ENCODE results near the gene BNIP5. TPM values are rescaled to one million over a fixed set of nuclear protein-coding genes. Genes with fewer than 3 reads are reported as not detected.

The BNIP5 gene
- total RNA-seq, 1 experiment from 2014 or later = 0.94 TPM

DNA sequence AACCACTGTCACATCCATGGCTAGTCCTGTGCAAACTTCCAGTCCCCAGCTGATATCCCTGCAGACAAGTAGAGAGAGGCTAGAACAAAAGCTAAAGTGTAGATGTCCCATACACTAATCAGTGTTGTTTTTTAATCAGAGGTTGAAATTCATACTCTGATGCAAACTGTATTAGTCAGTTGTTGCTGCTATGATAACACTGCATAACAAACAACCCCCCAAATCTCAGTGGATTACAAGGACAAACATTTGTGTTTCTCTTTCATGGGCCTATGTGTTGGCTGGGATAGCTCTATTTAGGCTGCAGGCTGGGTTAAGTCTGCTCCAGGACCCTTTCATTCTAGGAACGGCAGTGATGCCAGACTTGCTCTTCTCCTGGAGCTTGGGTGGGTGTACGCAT is 26.8 kb downstream of the BNIP5 start:
- Mint-ChIP-seq H3K36me3 (ENCODE audit: insufficient read depth, unreplicated experiment) (no peaks in the 10 kb centered on the region), H3K4me3 (ENCODE audit: low read depth, unreplicated experiment) (no peak overlapping the region), H3K27me3 (ENCODE audit: unreplicated experiment) (no peaks in the 10 kb centered on the region), H3K9me3 (ENCODE audit: low read depth, unreplicated experiment) (no peaks in the 10 kb centered on the region), H3K4me1 (ENCODE audit: low read depth, unreplicated experiment) (peaks cover 9% of the 10 kb centered on the region), H3K27ac (ENCODE audit: unreplicated experiment) (no peak overlapping the region)
- BruUV-seq (replicated peaks) = no TSS peak
- TF ChIP-seq, protein P1, sequence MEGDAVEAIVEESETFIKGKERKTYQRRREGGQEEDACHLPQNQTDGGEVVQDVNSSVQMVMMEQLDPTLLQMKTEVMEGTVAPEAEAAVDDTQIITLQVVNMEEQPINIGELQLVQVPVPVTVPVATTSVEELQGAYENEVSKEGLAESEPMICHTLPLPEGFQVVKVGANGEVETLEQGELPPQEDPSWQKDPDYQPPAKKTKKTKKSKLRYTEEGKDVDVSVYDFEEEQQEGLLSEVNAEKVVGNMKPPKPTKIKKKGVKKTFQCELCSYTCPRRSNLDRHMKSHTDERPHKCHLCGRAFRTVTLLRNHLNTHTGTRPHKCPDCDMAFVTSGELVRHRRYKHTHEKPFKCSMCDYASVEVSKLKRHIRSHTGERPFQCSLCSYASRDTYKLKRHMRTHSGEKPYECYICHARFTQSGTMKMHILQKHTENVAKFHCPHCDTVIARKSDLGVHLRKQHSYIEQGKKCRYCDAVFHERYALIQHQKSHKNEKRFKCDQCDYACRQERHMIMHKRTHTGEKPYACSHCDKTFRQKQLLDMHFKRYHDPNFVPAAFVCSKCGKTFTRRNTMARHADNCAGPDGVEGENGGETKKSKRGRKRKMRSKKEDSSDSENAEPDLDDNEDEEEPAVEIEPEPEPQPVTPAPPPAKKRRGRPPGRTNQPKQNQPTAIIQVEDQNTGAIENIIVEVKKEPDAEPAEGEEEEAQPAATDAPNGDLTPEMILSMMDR (IDR thresholded peaks at IDR 0.05; ENCODE audit: unreplicated experiment) = no peak
- intact Hi-C loops (cut with micrococcal nuclease; ENCODE audit: unreplicated experiment) = no loop called here
- CTCF ChIA-PET = interaction anchor here (1.8 kb wide), 1 partner anchor 31 kb away, joined by 6 read pairs; no protein-coding TSS in a partner anchor
- no peak for DNase-seq

DNA sequence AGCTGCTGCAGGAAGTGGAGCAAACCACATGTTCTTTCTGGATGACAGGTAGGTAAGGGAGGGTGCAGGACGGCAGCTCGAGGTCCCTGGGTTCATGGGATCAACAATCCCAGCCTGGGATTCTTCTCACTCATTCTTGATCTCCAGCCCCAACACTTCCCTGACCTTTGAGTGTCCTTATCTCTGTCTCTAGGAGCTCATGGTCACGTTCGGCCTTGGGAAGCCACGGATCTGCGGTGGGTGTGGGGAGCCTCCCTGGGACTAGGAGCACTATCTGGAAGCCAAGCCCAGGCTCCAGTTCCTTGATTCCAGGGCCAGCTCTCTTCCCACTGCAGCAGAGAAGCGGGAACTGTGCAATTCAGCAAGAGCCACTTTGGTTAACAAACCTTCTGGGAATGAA is 27.5 kb downstream of the BNIP5 start:
- intact Hi-C loops (cut with micrococcal nuclease; ENCODE audit: unreplicated experiment) = no loop called here
- no peak for DNase-seq
- H3K27me3 Mint-ChIP-seq (ENCODE audit: unreplicated experiment) = no peaks in the 10 kb centered on the region
- H3K4me3 Mint-ChIP-seq (ENCODE audit: low read depth, unreplicated experiment) = no peak overlapping the region
- BruUV-seq (replicated peaks) = no TSS peak
- H3K36me3 Mint-ChIP-seq (ENCODE audit: insufficient read depth, unreplicated experiment) = no peaks in the 10 kb centered on the region
- H3K9me3 Mint-ChIP-seq (ENCODE audit: low read depth, unreplicated experiment) = no peaks in the 10 kb centered on the region
- H3K4me1 Mint-ChIP-seq (ENCODE audit: low read depth, unreplicated experiment) = peaks cover 6% of the 10 kb centered on the region
- H3K27ac Mint-ChIP-seq (ENCODE audit: unreplicated experiment) = no peak overlapping the region
- CTCF ChIA-PET = interaction anchor here (1.8 kb wide), 1 partner anchor 32 kb away, joined by 6 read pairs; no protein-coding TSS in a partner anchor
- TF ChIP-seq, protein P1 (IDR thresholded peaks at IDR 0.05; ENCODE audit: unreplicated experiment) = no peak

DNA sequence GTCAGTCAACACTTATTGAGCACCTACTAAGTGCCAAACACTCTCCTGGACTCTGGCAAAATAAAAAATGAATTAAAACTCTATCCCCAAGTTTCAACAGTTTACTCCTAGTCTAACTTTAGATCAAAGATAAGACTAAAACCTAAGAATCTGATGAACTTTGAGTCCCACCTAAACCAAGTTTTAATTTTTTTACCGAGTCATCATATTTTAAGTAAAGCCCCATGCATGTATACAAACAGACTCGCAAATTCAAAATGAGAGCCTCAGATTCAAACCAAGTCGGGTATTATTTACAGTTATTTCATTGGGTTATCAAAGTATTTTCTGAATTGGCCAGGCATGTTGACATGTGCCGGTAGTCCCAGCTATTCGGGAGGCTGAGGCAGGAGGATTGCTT is 28.2 kb downstream of the BNIP5 start:
- H3K9me3 Mint-ChIP-seq (ENCODE audit: low read depth, unreplicated experiment) = no peaks in the 10 kb centered on the region
- intact Hi-C loops (cut with micrococcal nuclease; ENCODE audit: unreplicated experiment) = no loop called here
- CTCF ChIA-PET = no interaction called here
- no peaks in the 10 kb centered on the region for H3K36me3 Mint-ChIP-seq (ENCODE audit: insufficient read depth, unreplicated experiment)
- H3K27ac Mint-ChIP-seq (ENCODE audit: unreplicated experiment) = no peak overlapping the region
- TF ChIP-seq, protein P1 (IDR thresholded peaks at IDR 0.05; ENCODE audit: unreplicated experiment) = no peak
- no peaks in the 10 kb centered on the region for H3K4me1 Mint-ChIP-seq (ENCODE audit: low read depth, unreplicated experiment)
- BruUV-seq (replicated peaks) = no TSS peak
- DNase-seq = no peak
- H3K4me3 Mint-ChIP-seq (ENCODE audit: low read depth, unreplicated experiment) = no peak overlapping the region
- H3K27me3 Mint-ChIP-seq (ENCODE audit: unreplicated experiment) = no peaks in the 10 kb centered on the region

DNA sequence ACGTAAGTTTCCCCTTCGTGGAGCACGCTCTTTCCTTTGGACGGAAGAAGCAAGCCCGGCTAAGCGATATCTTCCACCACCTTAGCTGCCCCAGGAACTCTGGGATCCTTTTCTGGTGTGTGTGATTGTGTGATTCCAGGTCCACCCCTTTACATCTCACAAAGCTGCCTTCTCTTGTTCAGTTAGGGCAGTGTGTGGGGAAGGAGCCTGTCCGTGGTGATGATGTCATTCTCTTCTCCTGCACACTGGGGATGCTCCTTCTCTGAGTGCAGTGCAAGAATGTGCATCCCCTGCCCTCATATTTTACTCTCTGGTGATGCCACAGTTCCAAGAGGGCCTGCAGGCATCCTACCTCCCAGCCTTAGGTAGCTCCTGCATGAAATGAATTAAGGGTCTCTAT is 30.3 kb downstream of the BNIP5 start:
- Mint-ChIP-seq H3K27ac (ENCODE audit: unreplicated experiment) (no peak overlapping the region), H3K36me3 (ENCODE audit: insufficient read depth, unreplicated experiment) (no peaks in the 10 kb centered on the region), H3K9me3 (ENCODE audit: low read depth, unreplicated experiment) (no peaks in the 10 kb centered on the region), H3K4me1 (ENCODE audit: low read depth, unreplicated experiment) (peaks cover 13% of the 10 kb centered on the region), H3K27me3 (ENCODE audit: unreplicated experiment) (peaks cover 10% of the 10 kb centered on the region), H3K4me3 (ENCODE audit: low read depth, unreplicated experiment) (no peak overlapping the region)
- DNase-seq = no peak
- TF ChIP-seq, protein P1 (IDR thresholded peaks at IDR 0.05; ENCODE audit: unreplicated experiment) = no peak
- CTCF ChIA-PET = no interaction called here
- intact Hi-C loops (cut with micrococcal nuclease; ENCODE audit: unreplicated experiment) = no loop called here
- no TSS peak for BruUV-seq (replicated peaks)

Data from Calu3 (cell line).